ENCODE results near the gene RNF10. TPM values are rescaled to one million over a fixed set of nuclear protein-coding genes. Genes with fewer than 3 reads are reported as not detected.

RNF10 gene
- total and polyA plus RNA-seq, 3 donors from 2014 or later, result 307 to 370 (median 340) TPM

GRCh38 chr12:120586860-120587259 lies 52.7 kb downstream of the RNF10 start:
- TF ChIP-seq CTCF (IDR thresholded peaks at IDR 0.05) (no peak), POLR2A (IDR thresholded peaks at IDR 0.05) (no peak)
- Histone ChIP-seq H3K4me1 (peaks cover 28% of the 10 kb centered on the region), H3K36me3 (ENCODE audit: low read depth, missing control alignments) (no peaks in the 10 kb centered on the region), H3K9me3 (no peaks in the 10 kb centered on the region), H3K27me3 (no peaks in the 10 kb centered on the region), H3K27ac (no peak overlapping the region), H3K4me3 (no peak overlapping the region)
- WGBS, 2 donors, result 94 to 97% methylated on average over 2 of the region's 2 CpGs
- DNase-seq, result no peak
- intact Hi-C loops (cut with DNase I; ENCODE audit: low total_unique reads), result no loop called here

- Histone ChIP-seq H3K36me3 (ENCODE audit: low read depth, missing control alignments) (no peaks in the 10 kb centered on the region), H3K4me1 (peaks cover 20% of the 10 kb centered on the region), H3K27ac (peak overlapping the region; percentile 71 to 87), H3K9me3 (no peaks in the 10 kb centered on the region), H3K4me3 (no peak overlapping the region), H3K27me3 (no peaks in the 10 kb centered on the region)
- no peak for DNase-seq
- TF ChIP-seq CTCF (IDR thresholded peaks at IDR 0.05) (no peak), POLR2A (IDR thresholded peaks at IDR 0.05) (no peak)
- 97 to 100% methylated on average over 1 of the region's 1 CpG for WGBS, 2 donors
- intact Hi-C loops (cut with DNase I; ENCODE audit: low total_unique reads), result no loop called here
Observed at GRCh38 chr12:120588371-120588770, 54.2 kb downstream of the RNF10 start.

GRCh38 chr12:120588948-120589930 lies 55.1 kb downstream of the RNF10 start:
- Histone ChIP-seq H3K9me3 (no peaks in the 10 kb centered on the region), H3K27me3 (no peaks in the 10 kb centered on the region), H3K27ac (peak overlapping the region; percentile 71 to 87), H3K4me3 (no peak overlapping the region), H3K36me3 (ENCODE audit: low read depth, missing control alignments) (no peaks in the 10 kb centered on the region), H3K4me1 (peaks cover 18% of the 10 kb centered on the region)
- DNase-seq, result peak; percentile 86
- 46 to 49% methylated on average over 15 to 17 of the region's 17 CpGs for WGBS, 2 donors
- intact Hi-C loops (cut with DNase I; ENCODE audit: low total_unique reads), result no loop called here
- TF ChIP-seq CTCF (IDR thresholded peaks at IDR 0.05) (no peak), POLR2A (IDR thresholded peaks at IDR 0.05) (no peak)

- intact Hi-C loops (cut with DNase I; ENCODE audit: low total_unique reads), result no loop called here
- 68 to 75% methylated on average over 4 to 6 of the region's 6 CpGs for WGBS, 2 donors
- H3K36me3 ChIP-seq (ENCODE audit: low read depth, missing control alignments), result no peaks in the 10 kb centered on the region
- no peaks in the 10 kb centered on the region for H3K27me3 ChIP-seq
- TF ChIP-seq POLR2A (IDR thresholded peaks at IDR 0.05) (no peak), CTCF (IDR thresholded peaks at IDR 0.05) (no peak)
- H3K4me1 ChIP-seq, result peaks cover 15% of the 10 kb centered on the region
- H3K27ac ChIP-seq, result no peak overlapping the region
- no peak for DNase-seq
- no peaks in the 10 kb centered on the region for H3K9me3 ChIP-seq
- no peak overlapping the region for H3K4me3 ChIP-seq
Observed at GRCh38 chr12:120590741-120591407, 56.7 kb downstream of the RNF10 start.
